Right renal pelvis (tissue), 4 donors: Measurements from ENCODE around the gene ADGRD2. TPM values are rescaled to one million over a fixed set of nuclear protein-coding genes. Genes with fewer than 3 reads are reported as not detected.

Experiments
- DNase-seq, 4 donors: peaks; one replicate each; pipeline ENCODE4 v3.0.0-alpha.2; 2013; ENCODE audit warnings: low read depth in 4 of 4, low spot score in 3 of 4, missing footprints in 1 of 4
- polyA plus RNA-seq, 4 donors: library from polyadenylated mRNA; unstranded; fragments of 120-200 nt; gene quantifications; one replicate each; pipeline ENCODE4 v1.2.1, GENCODE V29; 2013; ENCODE audit not compliant: insufficient read length in 4 of 4

ADGRD2 gene
- polyA plus RNA-seq, 4 donors = 0.14 to 0.16 TPM; not detected in 2

DNA sequence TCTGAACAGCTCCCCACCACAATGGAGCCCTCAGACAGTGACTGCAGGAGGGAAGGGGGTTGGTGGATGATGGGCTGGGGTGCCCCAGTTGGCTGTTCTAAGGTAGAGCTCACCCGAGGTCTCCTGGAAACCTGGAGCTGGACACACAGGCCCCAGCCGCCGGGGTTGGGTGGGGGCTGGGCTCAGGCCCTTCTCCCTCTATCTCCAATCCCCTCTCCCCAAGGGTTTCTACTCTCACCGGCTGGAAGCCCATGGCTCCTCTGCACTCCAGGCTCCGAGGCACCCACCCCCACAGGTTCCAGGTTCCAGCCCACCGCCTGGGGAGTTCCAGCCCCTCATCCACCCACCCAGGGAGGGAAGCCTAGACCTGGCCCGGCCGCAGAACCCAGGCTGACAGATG, 56.2 kb downstream of the ADGRD2 start:
- DNase-seq = no peak

GRCh38 chr9:124506931-124507879, 57.0 kb downstream of the ADGRD2 start, which contains the start of gene NR5A1:
Gene NR5A1, minus strand, starts transcription at chr9:124507399. Its CDS starts 4,004 bp downstream, at chr9:124503395.
- no peak for DNase-seq

GRCh38 chr9:124507880-124508423, 57.7 kb downstream of the ADGRD2 start:
- DNase-seq = no peak

- no peak for DNase-seq
Measured at GRCh38 chr9:124510650-124511425, 60.6 kb downstream of the ADGRD2 start.

GRCh38 chr9:124511426-124511840, 61.2 kb downstream of the ADGRD2 start:
- no peak for DNase-seq

DNA sequence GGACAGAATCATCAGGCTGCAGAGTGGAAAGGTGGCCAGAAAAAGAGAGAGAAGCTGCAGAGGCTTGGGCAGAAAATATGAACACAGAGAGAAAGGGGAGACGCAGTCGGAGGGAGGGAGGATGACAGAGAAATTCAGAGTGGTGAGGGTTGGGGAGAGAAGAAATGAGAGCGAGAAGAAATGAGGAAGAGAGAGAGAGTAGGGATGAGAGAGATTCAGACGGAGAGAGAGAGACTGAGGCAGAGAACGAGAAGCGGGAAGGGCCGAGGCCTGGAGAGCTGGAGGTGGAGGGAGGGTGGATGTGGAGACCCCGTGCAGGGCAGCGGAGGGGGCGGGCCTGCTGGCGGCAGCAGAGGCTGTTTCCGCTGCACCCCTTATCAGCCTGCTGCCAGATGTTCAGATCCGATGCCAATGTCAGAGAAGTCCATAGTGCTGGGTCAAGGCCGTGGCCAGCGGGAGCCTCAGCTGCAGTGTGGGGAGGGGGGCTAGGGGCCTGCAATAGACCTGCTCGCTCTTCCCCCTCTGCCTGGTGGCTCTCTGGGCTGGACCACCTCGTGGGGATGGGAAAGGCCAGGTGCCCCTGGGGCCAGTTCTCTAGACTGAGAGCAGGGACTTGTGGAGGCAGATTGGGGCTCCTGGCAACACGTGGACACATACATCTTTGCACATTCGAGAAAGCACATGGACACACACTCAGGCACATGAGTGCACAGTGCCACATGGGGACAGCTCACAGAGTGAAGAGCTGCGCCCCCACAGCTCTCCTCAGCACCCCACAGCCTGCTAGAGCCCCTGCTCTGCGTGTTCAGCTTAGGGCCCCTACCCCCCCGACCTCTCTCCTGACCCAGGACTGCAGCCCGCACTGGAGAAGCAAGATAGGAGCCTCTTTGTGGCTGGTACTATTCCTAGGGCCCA, 61.9 kb downstream of the ADGRD2 start:
- DNase-seq = no peak

- no peak for DNase-seq
Measured at GRCh38 chr9:124512806-124513204, 62.6 kb downstream of the ADGRD2 start.

GRCh38 chr9:124513376-124513994, 63.2 kb downstream of the ADGRD2 start:
- DNase-seq = no peak

DNA sequence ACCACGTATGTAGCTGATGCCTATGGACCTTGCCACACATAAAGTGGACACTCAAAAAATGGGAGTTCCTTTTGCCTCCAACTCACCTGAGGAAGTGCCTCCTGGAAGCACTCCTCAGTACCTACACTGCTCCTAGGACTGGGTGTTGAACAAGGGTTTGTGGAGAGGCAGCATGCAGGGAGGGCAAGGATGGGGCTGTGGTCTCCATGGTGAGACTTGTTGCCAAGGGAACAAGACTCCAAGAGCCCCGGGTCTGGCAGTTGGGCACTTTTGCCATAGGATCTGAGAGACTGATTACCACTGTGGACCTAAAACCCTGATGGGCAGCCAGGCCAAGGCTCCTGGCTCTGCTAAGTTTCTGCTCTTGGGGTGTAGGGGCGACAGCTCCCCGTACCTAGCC, 63.9 kb downstream of the ADGRD2 start:
- no peak for DNase-seq

GRCh38 chr9:124514874-124515273, 64.6 kb downstream of the ADGRD2 start:
- no peak for DNase-seq

DNA sequence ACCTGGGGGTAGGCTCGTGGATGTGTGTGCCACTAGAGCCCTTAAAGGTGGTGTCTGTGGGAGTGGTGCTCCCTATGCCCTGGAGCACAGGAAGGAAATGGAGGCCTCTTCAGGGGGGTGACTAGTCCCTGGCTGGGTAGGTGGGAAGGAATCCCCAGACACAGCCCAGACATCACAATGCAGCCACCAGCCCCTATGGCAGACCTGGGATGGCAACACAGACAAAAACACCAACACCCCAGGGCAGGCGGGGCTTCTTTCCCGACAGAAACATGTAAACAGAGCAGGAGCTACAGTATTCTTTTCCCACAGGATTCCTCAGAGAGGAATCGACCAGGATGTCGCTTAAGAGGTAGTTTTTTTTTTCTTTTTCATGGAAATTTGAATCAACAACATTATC, 67.3 kb downstream of the ADGRD2 start:
- no peak for DNase-seq

DNA sequence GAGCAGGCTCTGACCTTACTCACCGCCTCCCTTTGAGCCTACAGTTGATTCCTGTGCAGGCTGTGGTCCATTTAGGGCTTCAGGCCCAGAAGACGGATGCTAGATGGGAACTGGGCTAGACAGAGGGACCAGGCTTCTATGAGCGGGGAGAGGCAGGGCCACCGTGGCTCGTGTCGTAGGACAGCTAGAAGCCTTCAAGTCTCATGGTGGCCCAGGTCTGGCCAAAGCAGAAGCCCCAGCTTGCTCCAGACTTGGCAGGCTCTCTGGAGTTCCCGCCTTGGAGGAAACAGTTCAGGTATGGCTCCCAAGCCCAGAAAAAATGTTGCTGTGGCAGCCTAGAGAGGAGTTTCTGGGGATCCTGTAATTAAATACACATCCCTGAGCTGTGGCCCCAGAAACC, 67.9 kb downstream of the ADGRD2 start:
- no peak for DNase-seq

GRCh38 chr9:124520206-124520596, 70.0 kb downstream of the ADGRD2 start:
- no peak for DNase-seq

DNA sequence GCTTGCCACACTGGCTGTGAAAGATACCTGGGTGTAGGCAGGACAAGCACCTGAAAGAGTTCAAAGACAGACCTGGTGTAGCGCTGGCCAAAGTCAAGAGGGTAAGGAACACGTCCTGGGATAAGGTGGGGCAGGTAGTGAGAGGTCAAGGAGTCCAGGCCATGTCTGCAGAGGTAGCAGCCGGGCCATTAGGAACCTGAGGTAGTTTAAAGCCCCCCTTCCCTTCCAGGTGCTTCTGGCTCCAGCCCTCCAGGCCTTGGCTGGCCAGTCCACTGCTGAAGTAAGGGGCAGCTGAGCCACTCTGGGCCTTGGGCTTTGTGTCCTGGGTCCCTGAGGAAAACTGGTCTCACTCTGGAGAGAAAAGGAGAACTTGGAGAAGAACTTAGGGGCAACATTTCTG, 70.9 kb downstream of the ADGRD2 start:
- DNase-seq = no peak

DNA sequence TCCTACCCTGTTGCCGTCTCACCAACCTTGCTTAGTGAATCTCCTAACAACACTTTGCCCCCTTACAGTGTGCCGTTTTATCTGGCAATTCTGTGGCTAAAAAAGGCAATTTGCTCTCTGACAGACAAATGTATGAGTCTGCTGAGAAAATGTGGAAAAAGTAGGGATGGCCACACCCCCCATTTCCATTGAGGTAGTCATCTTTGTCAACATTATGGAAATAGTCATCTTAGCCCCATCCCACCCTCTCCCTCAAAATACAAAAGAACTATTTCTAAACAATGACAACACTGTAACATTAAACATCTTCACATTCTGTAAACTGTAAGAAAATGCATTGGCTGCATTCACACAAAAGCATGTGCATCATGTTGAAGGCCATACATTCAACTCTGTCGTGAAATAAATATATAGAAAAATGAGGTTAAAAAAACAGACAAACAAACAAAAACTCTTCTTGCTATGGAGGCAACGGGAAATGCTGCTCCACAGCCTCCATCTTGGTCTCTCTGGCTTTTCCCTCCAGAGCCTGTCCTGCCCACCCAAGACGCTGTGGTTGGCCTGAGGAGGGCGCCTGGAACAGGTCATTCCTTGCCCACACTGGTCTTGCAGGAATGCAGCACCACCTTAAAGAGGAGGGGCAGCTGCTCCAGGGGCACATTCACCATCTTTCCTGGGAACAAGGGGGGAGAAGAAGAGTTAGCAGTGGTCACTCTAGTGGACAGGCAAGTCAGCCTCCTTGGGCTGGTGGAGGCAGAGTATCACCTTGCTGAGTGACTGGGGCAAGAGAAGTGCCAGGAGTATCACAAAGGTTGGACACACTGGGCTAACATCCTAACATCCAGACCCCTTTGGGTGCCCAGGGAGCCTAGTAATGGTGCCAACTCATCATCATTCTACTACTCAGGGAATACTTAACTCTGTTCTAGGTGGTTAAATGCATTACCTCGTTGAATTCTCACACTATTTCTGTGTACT, 72.2 kb downstream of the ADGRD2 start:
- DNase-seq = no peak

GRCh38 chr9:124526174-124526573, 75.9 kb downstream of the ADGRD2 start:
- no peak for DNase-seq

- no peak for DNase-seq
Measured at GRCh38 chr9:124527781-124528180, 77.5 kb downstream of the ADGRD2 start.
